HFF-Myc (cell line): Measurements from ENCODE around the gene ACVR1.

Experiments
- DNase-seq: peaks from one replicate; pipeline ENCODE4 v3.0.0-alpha.2; 2011; ENCODE audit warnings: low read depth; ENCODE audit errors: extremely low read depth
- H3K4me3 ChIP-seq: replicated peaks from 2 replicates; pipeline ENCODE4 v1.5.1; 2011; ENCODE audit warnings: low read depth, mild to moderate bottlenecking, control low read depth, low read length
- CTCF ChIP-seq: IDR thresholded peaks from 2 replicates; pipeline ENCODE4 v1.5.1; 2012; ENCODE audit warnings: mild to moderate bottlenecking, low read depth, low read length, control low read depth; ENCODE audit errors: missing control alignments

The ACVR1 gene

GRCh38 chr2:157751462-157752058, 124.6 kb downstream of the ACVR1 start:
- no peak for TF ChIP-seq CTCF
- no peak overlapping the region for H3K4me3 ChIP-seq
- DNase-seq: no peak

- DNase-seq: no peak
- no peak for TF ChIP-seq CTCF
- no peak overlapping the region for H3K4me3 ChIP-seq
These were observed 126.4 kb downstream of the ACVR1 start for GRCh38 chr2:157749684-157750083.

- no peak overlapping the region for H3K4me3 ChIP-seq
- DNase-seq: no peak
- TF ChIP-seq CTCF: no peak
These were observed 127.6 kb downstream of the ACVR1 start for GRCh38 chr2:157748371-157749142.

GRCh38 chr2:157747695-157748370, 128.3 kb downstream of the ACVR1 start:
- no peak for DNase-seq
- no peak overlapping the region for H3K4me3 ChIP-seq
- TF ChIP-seq CTCF: no peak

GRCh38 chr2:157747280-157747679, 128.8 kb downstream of the ACVR1 start:
- no peak for TF ChIP-seq CTCF
- no peak for DNase-seq
- no peak overlapping the region for H3K4me3 ChIP-seq

GRCh38 chr2:157746234-157746950, 129.7 kb downstream of the ACVR1 start:
- H3K4me3 ChIP-seq: no peak overlapping the region
- TF ChIP-seq CTCF: no peak
- no peak for DNase-seq
